ENCODE data around the gene MAPK4.

Gene MAPK4

GRCh38 chr18:50678651-50679050 lies 118.8 kb downstream of the MAPK4 start:
- peaks cover 5% of the 10 kb centered on the region for H3K4me1 ChIP-seq (ENCODE audit: control insufficient read depth, insufficient read depth, low read length)
- no peaks in the 10 kb centered on the region for H3K9me3 ChIP-seq (ENCODE audit: control insufficient read depth, low read length)
- H3K36me3 ChIP-seq (ENCODE audit: control insufficient read depth, insufficient read depth, low read length) = no peaks in the 10 kb centered on the region
- H3K27me3 ChIP-seq (ENCODE audit: control insufficient read depth, insufficient read depth, low read length, poor library complexity, severe bottlenecking) = no peaks in the 10 kb centered on the region
- WGBS, 2 experiments = 84 to 94% methylated on average over 6 of the region's 6 CpGs
- H3K27ac ChIP-seq (ENCODE audit: insufficient read depth, low read depth, low read length, poor library complexity, severe bottlenecking) = no peak overlapping the region
- H3K4me3 ChIP-seq (ENCODE audit: insufficient read depth, low read depth, low read length) = no peak overlapping the region

- Histone ChIP-seq H3K36me3 (ENCODE audit: control insufficient read depth, insufficient read depth, low read length) (no peaks in the 10 kb centered on the region), H3K27ac (ENCODE audit: insufficient read depth, low read depth, low read length, poor library complexity, severe bottlenecking) (no peak overlapping the region), H3K27me3 (ENCODE audit: control insufficient read depth, insufficient read depth, low read length, poor library complexity, severe bottlenecking) (no peaks in the 10 kb centered on the region), H3K4me1 (ENCODE audit: control insufficient read depth, insufficient read depth, low read length) (peaks cover 5% of the 10 kb centered on the region), H3K4me3 (ENCODE audit: insufficient read depth, low read depth, low read length) (no peak overlapping the region), H3K9me3 (ENCODE audit: control insufficient read depth, low read length) (no peaks in the 10 kb centered on the region)
- 62 to 64% methylated on average over 5 of the region's 5 CpGs for WGBS, 2 experiments
Measured at GRCh38 chr18:50679056-50679455, 119.2 kb downstream of the MAPK4 start.

GRCh38 chr18:50679656-50680055 lies 119.8 kb downstream of the MAPK4 start:
- Histone ChIP-seq H3K9me3 (ENCODE audit: control insufficient read depth, low read length) (no peaks in the 10 kb centered on the region), H3K36me3 (ENCODE audit: control insufficient read depth, insufficient read depth, low read length) (no peaks in the 10 kb centered on the region), H3K27ac (ENCODE audit: insufficient read depth, low read depth, low read length, poor library complexity, severe bottlenecking) (no peak overlapping the region), H3K4me1 (ENCODE audit: control insufficient read depth, insufficient read depth, low read length) (peaks cover under 1% of the 10 kb centered on the region), H3K4me3 (ENCODE audit: insufficient read depth, low read depth, low read length) (no peak overlapping the region), H3K27me3 (ENCODE audit: control insufficient read depth, insufficient read depth, low read length, poor library complexity, severe bottlenecking) (no peaks in the 10 kb centered on the region)
- 89 to 95% methylated on average over 9 to 10 of the region's 10 CpGs for WGBS, 2 experiments

GRCh38 chr18:50680966-50681365 lies 121.1 kb downstream of the MAPK4 start:
- Histone ChIP-seq H3K27ac (ENCODE audit: insufficient read depth, low read depth, low read length, poor library complexity, severe bottlenecking) (no peak overlapping the region), H3K4me3 (ENCODE audit: insufficient read depth, low read depth, low read length) (no peak overlapping the region), H3K4me1 (ENCODE audit: control insufficient read depth, insufficient read depth, low read length) (no peaks in the 10 kb centered on the region), H3K27me3 (ENCODE audit: control insufficient read depth, insufficient read depth, low read length, poor library complexity, severe bottlenecking) (no peaks in the 10 kb centered on the region), H3K36me3 (ENCODE audit: control insufficient read depth, insufficient read depth, low read length) (no peaks in the 10 kb centered on the region), H3K9me3 (ENCODE audit: control insufficient read depth, low read length) (no peaks in the 10 kb centered on the region)
- WGBS, 2 experiments = 75% methylated on average over 1 of the region's 1 CpG; no CpG with 5 or more reads in 1 of the 2 experiments

- Histone ChIP-seq H3K27ac (ENCODE audit: insufficient read depth, low read depth, low read length, poor library complexity, severe bottlenecking) (no peak overlapping the region), H3K4me3 (ENCODE audit: insufficient read depth, low read depth, low read length) (no peak overlapping the region), H3K4me1 (ENCODE audit: control insufficient read depth, insufficient read depth, low read length) (peaks cover 3% of the 10 kb centered on the region), H3K9me3 (ENCODE audit: control insufficient read depth, low read length) (no peaks in the 10 kb centered on the region), H3K27me3 (ENCODE audit: control insufficient read depth, insufficient read depth, low read length, poor library complexity, severe bottlenecking) (no peaks in the 10 kb centered on the region), H3K36me3 (ENCODE audit: control insufficient read depth, insufficient read depth, low read length) (no peaks in the 10 kb centered on the region)
- WGBS, 2 experiments = 82 to 88% methylated on average over 1 of the region's 1 CpG
Measured at GRCh38 chr18:50682852-50683251, 123.0 kb downstream of the MAPK4 start.

GRCh38 chr18:50686409-50686808 lies 126.5 kb downstream of the MAPK4 start:
- no peaks in the 10 kb centered on the region for H3K9me3 ChIP-seq (ENCODE audit: control insufficient read depth, low read length)
- H3K4me1 ChIP-seq (ENCODE audit: control insufficient read depth, insufficient read depth, low read length) = peaks cover 9% of the 10 kb centered on the region
- H3K27me3 ChIP-seq (ENCODE audit: control insufficient read depth, insufficient read depth, low read length, poor library complexity, severe bottlenecking) = no peaks in the 10 kb centered on the region
- H3K36me3 ChIP-seq (ENCODE audit: control insufficient read depth, insufficient read depth, low read length) = no peaks in the 10 kb centered on the region
- H3K27ac ChIP-seq (ENCODE audit: insufficient read depth, low read depth, low read length, poor library complexity, severe bottlenecking) = no peak overlapping the region
- H3K4me3 ChIP-seq (ENCODE audit: insufficient read depth, low read depth, low read length) = no peak overlapping the region
- WGBS, 2 experiments = 92 to 98% methylated on average over 8 of the region's 8 CpGs

GRCh38 chr18:50687491-50687890 lies 127.6 kb downstream of the MAPK4 start:
- Histone ChIP-seq H3K9me3 (ENCODE audit: control insufficient read depth, low read length) (no peaks in the 10 kb centered on the region), H3K4me3 (ENCODE audit: insufficient read depth, low read depth, low read length) (no peak overlapping the region), H3K4me1 (ENCODE audit: control insufficient read depth, insufficient read depth, low read length) (peaks cover 9% of the 10 kb centered on the region), H3K36me3 (ENCODE audit: control insufficient read depth, insufficient read depth, low read length) (no peaks in the 10 kb centered on the region), H3K27ac (ENCODE audit: insufficient read depth, low read depth, low read length, poor library complexity, severe bottlenecking) (no peak overlapping the region), H3K27me3 (ENCODE audit: control insufficient read depth, insufficient read depth, low read length, poor library complexity, severe bottlenecking) (no peaks in the 10 kb centered on the region)
- 88 to 90% methylated on average over 11 of the region's 11 CpGs for WGBS, 2 experiments

- Histone ChIP-seq H3K4me3 (ENCODE audit: insufficient read depth, low read depth, low read length) (no peak overlapping the region), H3K9me3 (ENCODE audit: control insufficient read depth, low read length) (no peaks in the 10 kb centered on the region), H3K27me3 (ENCODE audit: control insufficient read depth, insufficient read depth, low read length, poor library complexity, severe bottlenecking) (no peaks in the 10 kb centered on the region), H3K36me3 (ENCODE audit: control insufficient read depth, insufficient read depth, low read length) (no peaks in the 10 kb centered on the region), H3K27ac (ENCODE audit: insufficient read depth, low read depth, low read length, poor library complexity, severe bottlenecking) (no peak overlapping the region), H3K4me1 (ENCODE audit: control insufficient read depth, insufficient read depth, low read length) (peaks cover 9% of the 10 kb centered on the region)
- 96% methylated on average over 6 of the region's 6 CpGs for WGBS, 2 experiments
Measured at GRCh38 chr18:50689578-50689977, 129.7 kb downstream of the MAPK4 start.

GRCh38 chr18:50694147-50694546 lies 134.3 kb downstream of the MAPK4 start:
- no peak overlapping the region for H3K27ac ChIP-seq (ENCODE audit: insufficient read depth, low read depth, low read length, poor library complexity, severe bottlenecking)
- H3K4me1 ChIP-seq (ENCODE audit: control insufficient read depth, insufficient read depth, low read length) = peaks cover 5% of the 10 kb centered on the region
- no peaks in the 10 kb centered on the region for H3K27me3 ChIP-seq (ENCODE audit: control insufficient read depth, insufficient read depth, low read length, poor library complexity, severe bottlenecking)
- no peak overlapping the region for H3K4me3 ChIP-seq (ENCODE audit: insufficient read depth, low read depth, low read length)
- no peaks in the 10 kb centered on the region for H3K9me3 ChIP-seq (ENCODE audit: control insufficient read depth, low read length)
- WGBS, 2 experiments = 92 to 93% methylated on average over 4 of the region's 4 CpGs
- H3K36me3 ChIP-seq (ENCODE audit: control insufficient read depth, insufficient read depth, low read length) = no peaks in the 10 kb centered on the region

GRCh38 chr18:50695431-50696176 lies 135.7 kb downstream of the MAPK4 start:
- WGBS, 2 experiments = 86 to 91% methylated on average over 10 of the region's 10 CpGs
- no peak overlapping the region for H3K4me3 ChIP-seq (ENCODE audit: insufficient read depth, low read depth, low read length)
- no peaks in the 10 kb centered on the region for H3K9me3 ChIP-seq (ENCODE audit: control insufficient read depth, low read length)
- H3K27me3 ChIP-seq (ENCODE audit: control insufficient read depth, insufficient read depth, low read length, poor library complexity, severe bottlenecking) = no peaks in the 10 kb centered on the region
- H3K27ac ChIP-seq (ENCODE audit: insufficient read depth, low read depth, low read length, poor library complexity, severe bottlenecking) = no peak overlapping the region
- no peaks in the 10 kb centered on the region for H3K36me3 ChIP-seq (ENCODE audit: control insufficient read depth, insufficient read depth, low read length)
- peaks cover 5% of the 10 kb centered on the region for H3K4me1 ChIP-seq (ENCODE audit: control insufficient read depth, insufficient read depth, low read length)

Measured in ectodermal cell (in vitro differentiated cells).